Hematopoietic multipotent progenitor cell treated with erythropoietin and hydrocortisone succinate and interleukin-3 and kit ligand, for 8 days (in vitro differentiated cells): ENCODE data around the gene TBL3.
A peak's percentile ranks its signal among the peaks of the same experiment; 100 is the strongest.
"Not testable (repeated sequence)": the region's sequence is repeated elsewhere in the genome, so short reads cannot be mapped to it uniquely, and the experiment has no call there.

Source experiments
- DNase-seq: peaks from one replicate; pipeline ENCODE4 v3.0.0-alpha.2; 2015

Gene TBL3

DNA sequence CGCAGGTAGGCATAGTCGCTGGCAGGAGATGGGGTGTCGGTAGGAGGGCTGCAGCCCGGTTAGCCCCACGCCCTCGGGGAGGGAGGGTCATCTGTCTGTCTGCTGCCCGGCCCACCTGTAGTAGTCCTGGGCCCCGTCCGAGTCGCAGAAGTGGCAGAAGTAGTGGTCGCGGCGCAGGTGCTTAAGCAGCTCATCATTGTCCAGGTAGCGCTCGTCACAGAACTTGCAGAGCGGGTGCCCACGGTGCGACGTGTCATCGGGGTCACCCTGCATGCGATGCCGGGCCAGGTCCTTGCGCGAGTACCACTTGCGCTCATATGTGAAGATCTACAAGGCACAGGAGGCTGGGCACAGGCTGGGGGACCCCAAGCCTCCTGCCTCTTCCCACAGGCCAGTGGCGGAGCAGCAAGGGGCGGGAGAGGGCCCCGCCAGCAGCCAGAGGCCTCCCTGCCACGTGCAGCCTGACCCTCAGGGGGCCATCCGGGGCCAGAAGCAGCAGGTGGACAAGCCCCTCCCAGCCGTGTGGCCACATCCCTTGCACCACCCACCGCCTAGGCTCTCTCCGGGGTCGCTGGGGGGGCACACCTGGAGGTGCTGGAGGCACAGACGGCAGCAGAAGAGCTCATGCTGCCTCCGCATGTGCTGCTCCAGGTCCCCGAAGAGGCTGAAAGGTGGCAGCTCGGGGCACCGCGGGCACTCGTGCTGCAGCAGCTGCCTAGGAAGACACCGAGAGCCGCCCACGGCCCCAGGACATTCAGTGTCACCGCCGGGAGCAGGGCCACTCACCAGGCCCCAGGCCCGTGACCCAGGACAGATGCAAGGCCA, 30.8 kb downstream of the TBL3 start:
- DNase-seq: no peak

GRCh38 chr16:2003231-2003826, 31.5 kb downstream of the TBL3 start:
- no peak for DNase-seq

DNA sequence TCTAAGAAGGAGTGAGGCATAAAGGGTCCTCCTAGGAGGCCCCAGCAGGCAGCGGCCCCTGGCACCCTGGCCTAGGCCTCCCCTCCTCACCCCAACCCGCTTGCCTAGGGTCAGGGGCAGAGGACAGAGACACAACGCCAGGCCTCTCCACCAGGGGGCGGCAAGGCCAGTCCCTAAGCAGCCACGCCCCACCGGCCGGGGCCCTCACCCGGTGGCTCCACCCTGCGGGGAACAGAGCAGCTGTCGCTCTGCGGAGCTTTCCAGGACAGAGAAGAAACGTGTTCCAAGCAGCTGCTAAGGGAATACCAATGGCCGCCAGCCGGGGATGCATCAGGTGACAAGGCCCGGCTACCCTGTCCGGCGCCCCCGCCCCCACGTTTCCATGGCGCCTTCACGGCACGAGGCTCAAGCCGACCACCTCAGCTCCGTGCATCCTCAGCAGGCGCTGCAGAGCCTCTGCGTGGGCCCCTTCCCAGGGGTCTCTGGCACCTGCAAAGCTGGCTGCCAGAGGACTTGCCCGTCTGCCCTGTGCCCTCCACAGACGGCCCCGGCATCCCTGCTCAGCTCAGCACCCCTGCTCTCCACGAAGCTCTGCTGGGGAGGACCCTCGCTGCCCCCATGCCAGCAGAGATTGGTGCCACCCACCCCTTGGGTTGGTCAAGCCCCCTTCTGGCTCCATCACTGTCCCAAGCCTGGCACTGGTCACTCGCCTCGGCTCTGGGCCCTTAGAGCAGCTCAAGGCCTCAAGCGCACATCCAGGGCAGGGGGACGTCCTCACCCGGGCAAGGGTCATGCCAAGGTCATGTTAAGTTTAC, 32.2 kb downstream of the TBL3 start:
- peak; percentile 92 for DNase-seq

- no peak for DNase-seq
Observed at GRCh38 chr16:2004795-2005517, 33.1 kb downstream of the TBL3 start.

GRCh38 chr16:2005646-2006045, 33.8 kb downstream of the TBL3 start:
- peak; percentile 78 for DNase-seq

- no peak for DNase-seq
Observed at GRCh38 chr16:2006317-2006716, 34.5 kb downstream of the TBL3 start.

DNA sequence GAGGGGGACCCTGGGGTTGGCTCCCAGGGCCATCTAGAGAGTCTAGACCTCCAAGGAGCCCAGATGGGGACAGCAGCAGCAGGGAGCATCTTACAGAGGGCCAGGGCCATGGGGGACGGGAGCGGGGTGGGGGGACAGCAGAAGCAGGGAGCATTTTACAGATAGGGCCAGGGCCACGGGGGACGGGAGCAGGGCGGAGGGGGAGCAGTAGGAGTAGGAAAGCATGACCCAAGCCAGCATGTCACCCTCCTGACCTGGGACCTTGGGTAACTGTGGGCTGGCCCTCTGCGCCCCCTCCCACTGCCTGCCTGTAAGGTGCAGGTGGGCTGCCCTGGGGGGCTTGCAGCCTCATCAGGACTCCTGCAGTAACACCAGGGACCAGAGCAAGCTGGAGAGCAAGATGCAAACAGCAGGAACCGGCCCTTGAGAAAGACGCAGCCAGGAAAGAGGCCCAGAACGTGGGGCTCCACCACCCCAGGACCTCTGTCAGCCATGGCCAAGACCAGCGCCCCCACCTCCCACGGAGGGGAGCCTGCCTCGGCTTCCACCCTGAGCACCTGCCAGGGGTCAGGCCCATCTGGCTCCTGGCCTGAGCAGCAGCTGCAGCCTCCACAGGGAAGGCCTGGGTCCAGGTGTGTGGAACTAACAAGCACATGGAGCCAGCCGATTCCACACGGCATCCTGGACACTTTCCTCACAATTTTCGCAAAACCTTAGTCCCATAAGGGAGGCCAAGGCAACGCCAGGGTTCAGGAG, 35.4 kb downstream of the TBL3 start:
- DNase-seq: no peak

- DNase-seq: peak; percentile 65
Observed at GRCh38 chr16:2008009-2008526, 36.2 kb downstream of the TBL3 start.

DNA sequence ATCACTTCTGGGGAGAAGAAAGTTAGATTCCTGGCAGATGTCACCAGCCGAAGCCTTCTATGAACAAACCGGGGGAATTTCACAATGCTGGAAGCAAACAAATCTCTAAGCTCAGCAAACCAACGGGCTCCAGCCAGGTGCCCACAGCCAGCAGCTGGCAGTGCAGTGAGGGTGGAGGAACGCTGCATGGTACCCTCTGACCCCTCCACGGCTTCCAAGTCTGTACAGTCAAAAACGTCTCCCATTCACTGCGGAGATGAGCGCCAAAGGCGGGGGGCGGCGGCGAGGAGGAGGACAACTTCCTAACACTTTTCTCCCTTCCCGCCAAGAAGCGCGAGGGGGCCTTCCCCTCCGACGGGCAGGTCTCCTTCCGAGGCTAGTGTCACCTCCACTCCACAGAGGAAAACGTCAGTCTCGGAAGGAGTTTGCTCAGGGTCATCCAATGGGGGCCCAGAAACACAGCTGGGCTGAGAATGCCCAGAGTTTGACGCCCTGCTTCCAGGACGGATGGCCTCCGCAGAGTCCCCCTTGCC, 36.8 kb downstream of the TBL3 start:
- peak; percentile 52 for DNase-seq

GRCh38 chr16:2009164-2009711, 37.4 kb downstream of the TBL3 start:
- DNase-seq: no peak

- DNase-seq: peak; percentile 84
Observed at GRCh38 chr16:2009791-2010510, 38.1 kb downstream of the TBL3 start, which contains the start of gene ZNF598. TSS of gene ZNF598 (minus strand) at chr16:2009821.

- not testable (repeated sequence) for DNase-seq
Observed at GRCh38 chr16:2011726-2012125, 39.9 kb downstream of the TBL3 start.

GRCh38 chr16:2013527-2013926, 41.7 kb downstream of the TBL3 start:
- no peak for DNase-seq

- DNase-seq: no peak
Observed at GRCh38 chr16:2015117-2015946, 43.5 kb downstream of the TBL3 start.

DNA sequence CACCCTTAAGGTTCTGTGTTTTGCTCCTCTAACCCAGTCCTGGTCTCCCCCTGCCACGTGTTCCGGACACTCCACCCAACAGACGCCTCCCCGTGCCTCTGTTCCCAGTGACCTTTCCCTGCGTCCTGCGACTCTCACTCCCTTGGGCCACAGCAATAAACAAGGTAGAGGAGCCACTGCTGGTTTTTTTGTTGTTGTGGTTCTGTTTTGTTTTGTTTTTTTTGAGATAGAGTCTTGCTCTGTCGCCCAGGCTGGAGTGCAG, 44.0 kb downstream of the TBL3 start:
- DNase-seq: no peak

DNA sequence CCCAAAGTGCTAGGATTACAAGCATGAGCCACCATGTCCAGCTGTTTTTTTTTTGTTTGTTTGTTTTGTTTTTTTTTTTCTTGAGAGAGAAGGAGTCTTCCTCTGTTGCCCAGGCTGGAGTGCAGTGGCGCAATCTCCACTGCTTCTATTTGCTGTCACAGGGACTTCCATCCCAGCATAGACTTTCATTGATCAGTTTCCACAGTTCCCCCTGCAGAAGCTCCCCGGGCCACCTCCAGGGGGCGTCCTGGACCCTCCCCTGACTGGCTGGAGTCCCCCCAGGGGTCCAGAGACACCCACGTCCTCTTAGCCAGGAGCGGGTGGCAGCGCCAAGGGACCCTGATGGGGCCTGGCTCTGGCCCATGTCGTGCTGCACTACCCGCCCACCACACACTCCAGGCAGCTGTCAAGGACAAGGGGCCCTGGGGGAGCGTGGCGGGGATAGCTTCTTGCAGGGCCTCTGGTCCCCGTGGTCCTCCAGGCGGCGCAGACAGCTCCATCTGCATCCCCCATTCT, 44.6 kb downstream of the TBL3 start:
- DNase-seq: no peak

DNA sequence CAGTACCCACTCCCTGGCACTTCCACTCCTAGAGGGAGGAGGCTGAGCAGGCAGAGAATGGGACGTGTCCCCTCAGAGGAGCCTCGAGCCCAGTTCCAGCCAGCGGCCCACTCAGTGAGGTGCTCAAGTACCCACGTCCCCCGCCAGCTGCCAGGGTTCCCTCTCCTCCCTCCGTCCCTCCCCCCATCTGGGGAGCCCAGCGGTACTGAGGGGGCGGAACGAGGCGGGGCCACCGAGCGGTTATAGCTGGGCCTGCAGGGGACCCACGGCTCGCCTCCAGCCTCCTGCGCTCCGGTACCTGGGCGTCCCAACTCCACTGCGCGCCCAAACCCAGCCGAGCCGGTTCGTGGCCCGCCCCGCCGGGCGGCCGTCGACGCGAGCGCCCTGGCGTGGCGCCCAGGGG, 47.7 kb downstream of the TBL3 start, which contains the start of gene NPW:
NPW (plus strand) TSS at position 268 of the 403 bp plus-strand sequence.
- no peak for DNase-seq

GRCh38 chr16:2019921-2020831, 48.3 kb downstream of the TBL3 start:
- DNase-seq: no peak

DNA sequence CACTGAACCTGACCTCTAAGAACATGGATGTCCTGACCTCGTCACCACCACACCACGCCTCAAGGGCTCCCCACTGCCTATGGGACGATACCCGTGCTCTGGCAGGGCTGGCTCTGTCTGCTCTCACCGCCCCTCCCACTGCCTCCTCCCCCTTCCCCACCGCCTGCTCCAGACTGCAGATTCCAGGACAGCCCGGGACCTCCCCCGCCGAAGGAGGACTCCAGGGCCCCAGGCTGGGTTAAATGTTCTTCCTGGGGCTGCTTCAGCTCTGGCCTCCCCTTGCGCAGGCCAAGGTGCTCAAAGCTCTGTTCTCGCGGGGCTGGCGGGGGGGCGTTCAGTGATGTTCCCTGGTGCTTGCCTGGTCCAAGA, 50.9 kb downstream of the TBL3 start:
- DNase-seq: peak; percentile 40
